GM23338 (cell line): ENCODE measurements around the gene ATXN2. TPM values are rescaled to one million over a fixed set of nuclear protein-coding genes. Genes with fewer than 3 reads are reported as not detected.

ENCODE experiments used
- ATAC-seq: fragments of 200-7000 bp; cut with Tn5 transposase; 3 replicates; pipeline ENCODE4 v1.9.1; 2020
- DNase-seq: peaks from one replicate; pipeline ENCODE4 v3.0.0-alpha.2; 2015; ENCODE audit warnings: low spot score
- H2AFZ ChIP-seq: fragments of 200-600 bp; sonication (generic); 2 replicates; pipeline ENCODE4 v1.8.0; 2016; ENCODE audit warnings: antibody characterized with exemption, mild to moderate bottlenecking, moderate library complexity
- H3F3A ChIP-seq: fragments of 200-600 bp; sonication (generic); replicated peaks from 2 replicates; pipeline ENCODE4 v1.8.0; 2017; ENCODE audit warnings: antibody characterized with exemption, mixed run types, low read depth
- H3K27ac ChIP-seq: fragments of 200-600 bp; sonication (generic); 2 replicates; pipeline ENCODE4 v1.6.1; 2016; ENCODE audit warnings: low read depth
- H3K27me3 ChIP-seq: fragments of 200-600 bp; sonication (generic); 2 replicates; pipeline ENCODE4 v1.8.0; 2016; ENCODE audit warnings: mild to moderate bottlenecking, mixed run types, moderate library complexity; ENCODE audit not compliant: insufficient read depth
- H3K36me3 ChIP-seq: fragments of 200-600 bp; sonication (generic); 2 replicates; pipeline ENCODE4 v1.8.0; 2016; ENCODE audit warnings: mild to moderate bottlenecking; ENCODE audit not compliant: insufficient read depth
- H3K4me1 ChIP-seq: fragments of 200-600 bp; sonication (generic); 2 replicates; pipeline ENCODE4 v1.8.0; 2016; ENCODE audit warnings: mild to moderate bottlenecking, moderate library complexity; ENCODE audit not compliant: insufficient read depth
- H3K4me2 ChIP-seq: fragments of 200-600 bp; sonication (generic); 2 replicates; pipeline ENCODE4 v1.7.1; 2017; ENCODE audit warnings: mixed run types
- H3K4me3 ChIP-seq: fragments of 200-600 bp; sonication (generic); 2 replicates; pipeline ENCODE4 v1.6.1; 2016; ENCODE audit warnings: mixed run types
- H3K79me2 ChIP-seq: fragments of 200-600 bp; sonication (generic); replicated peaks from 2 replicates; pipeline ENCODE4 v1.8.0; 2017; ENCODE audit warnings: mild to moderate bottlenecking; ENCODE audit not compliant: insufficient read depth
- H3K9me2 ChIP-seq: fragments of 200-600 bp; sonication (generic); 2 replicates; pipeline ENCODE4 v1.8.0; 2017; ENCODE audit not compliant: insufficient read depth
- H4K20me1 ChIP-seq: fragments of 200-600 bp; sonication (generic); replicated peaks from 2 replicates; pipeline ENCODE4 v1.8.0; 2017; ENCODE audit warnings: mild to moderate bottlenecking; ENCODE audit not compliant: insufficient read depth
- H3K27ac Mint-ChIP-seq: 2 replicates; pipeline ENCODE4 v1.8.0; 2020; ENCODE audit warnings: inconsistent platforms, mild to moderate bottlenecking, moderate library complexity, mixed read lengths
- H3K27me3 Mint-ChIP-seq: 3 replicates; pipeline ENCODE4 v1.8.0; 2022; ENCODE audit warnings: low read depth, mild to moderate bottlenecking, moderate library complexity, mixed read lengths, inconsistent platforms; ENCODE audit not compliant: insufficient read depth, poor library complexity
- H3K36me3 Mint-ChIP-seq: 3 replicates; pipeline ENCODE4 v1.8.0; 2021; ENCODE audit warnings: low read depth, mild to moderate bottlenecking, inconsistent platforms, moderate library complexity, mixed read lengths
- H3K4me1 Mint-ChIP-seq: 3 replicates; pipeline ENCODE4 v1.8.0; 2020; ENCODE audit warnings: mild to moderate bottlenecking, inconsistent platforms, mixed read lengths
- H3K4me3 Mint-ChIP-seq: 3 replicates; pipeline ENCODE4 v1.8.0; 2021; ENCODE audit warnings: moderate library complexity, mild to moderate bottlenecking, inconsistent platforms, mixed read lengths
- H3K9me3 Mint-ChIP-seq: 3 replicates; pipeline ENCODE4 v1.8.0; 2020; ENCODE audit warnings: moderate library complexity, mild to moderate bottlenecking, inconsistent platforms, mixed read lengths
- CREB1 ChIP-seq: fragments of 250-450 bp; sonication (Bioruptor Pico); IDR thresholded peaks from 2 replicates; pipeline ENCODE4 v1.5.0; 2020; ENCODE audit warnings: low read depth, mild to moderate bottlenecking, moderate library complexity
- ETS1 ChIP-seq: IDR thresholded peaks from 2 replicates; pipeline ENCODE4 v1.6.1; 2016; ENCODE audit warnings: antibody characterized with exemption
- EZH2phosphoT487 ChIP-seq: fragments of 200-600 bp; sonication (generic); IDR thresholded peaks from one replicate; pipeline ENCODE4 v1.8.1; 2018; ENCODE audit warnings: antibody characterized with exemption; ENCODE audit not compliant: unreplicated experiment
- JUNB ChIP-seq: IDR thresholded peaks from one replicate; pipeline ENCODE4 v1.6.1; 2016; ENCODE audit warnings: antibody characterized with exemption; ENCODE audit not compliant: unreplicated experiment
- ZNF114 ChIP-seq: fragments of 250-450 bp; sonication (Bioruptor Pico); IDR thresholded peaks from 2 replicates; pipeline ENCODE4 v1.5.0; 2020; ENCODE audit warnings: mild to moderate bottlenecking, moderate library complexity
- ZNF462 ChIP-seq: fragments of 250-450 bp; sonication (Bioruptor Pico); IDR thresholded peaks from 2 replicates; pipeline ENCODE4 v1.5.0; 2020; ENCODE audit warnings: mild to moderate bottlenecking, moderate library complexity
- polyA plus RNA-seq: library from polyadenylated mRNA; unstranded; fragments of >200 nt; fragmentation: Nextera tagmentation; extraction: Ambion mirVana; gene quantifications from 2 replicates; pipeline ENCODE4 v1.2.1, GENCODE V29; 2016
- total RNA-seq: library from RNA; depleted of rRNA; stranded (reverse); fragments of >200 nt; shearing (Covaris generic); gene quantifications from 2 replicates; pipeline ENCODE4 v1.2.3, GENCODE V29; 2014

ATXN2 gene
- total and polyA plus RNA-seq, 2 experiments from 2014 or later, result 44.8 to 59.5 TPM

- no peak for TF ChIP-seq ZNF462 (CRISPR knock-in tag)
Observed at GRCh38 chr12:111440152-111440551, 159.0 kb downstream of the ATXN2 start (continued).

GRCh38 chr12:111439657-111440151 lies 159.4 kb downstream of the ATXN2 start:
- Histone ChIP-seq H3K4me2 (no peak overlapping the region), H3K4me3 (no peak overlapping the region), H3K4me1 (peaks cover 33% of the 10 kb centered on the region), H4K20me1 (peaks cover 33% of the 10 kb centered on the region), H3K27ac (no peak overlapping the region), H3K9me2 (no peaks in the 10 kb centered on the region), H3K79me2 (peaks cover 87% of the 10 kb centered on the region), H3K36me3 (no peaks in the 10 kb centered on the region), H3K27me3 (no peaks in the 10 kb centered on the region), H3F3A (peaks cover 13% of the 10 kb centered on the region; the same call in 1 of the 2 replicates), H2AFZ (no peak overlapping the region)
- H3K4me1 Mint-ChIP-seq, result peaks cover 58% of the 10 kb centered on the region
- H3K27ac Mint-ChIP-seq, result peak overlapping the region; percentile 8; the same call in 1 of the 2 replicates
- H3K36me3 Mint-ChIP-seq, result peaks cover 21% of the 10 kb centered on the region
- ATAC-seq (no peak), DNase-seq (no peak)
- H3K9me3 Mint-ChIP-seq, result no peaks in the 10 kb centered on the region; the same call in 2 of the 3 replicates
- peaks cover 25% of the 10 kb centered on the region for H3K27me3 Mint-ChIP-seq
- H3K4me3 Mint-ChIP-seq, result no peak overlapping the region
- TF ChIP-seq EZH2phosphoT487 (no peak), ZNF114 (CRISPR knock-in tag) (no peak), JUNB (no peak), CREB1 (CRISPR knock-in tag) (no peak), ETS1 (no peak)
